Hypothalamus (tissue), 51 donors: ENCODE data around the gene OR52N4.
"Not testable (repeated sequence)": the region's sequence is repeated elsewhere in the genome, so short reads cannot be mapped to it uniquely, and the experiment has no call there.

ENCODE experiments used
- DNase-seq, 51 donors: peaks; one replicate each; lab custom pipeline; 2025; lab: John Stamatoyannopoulos, UW

The OR52N4 gene

GRCh38 chr11:5753943-5754342 is at the start of gene OR52N4:
TSS of gene OR52N4 (plus strand) at chr11:5754243. CDS start at chr11:5754741, 498 bp downstream.
- DNase-seq = no peak

DNA sequence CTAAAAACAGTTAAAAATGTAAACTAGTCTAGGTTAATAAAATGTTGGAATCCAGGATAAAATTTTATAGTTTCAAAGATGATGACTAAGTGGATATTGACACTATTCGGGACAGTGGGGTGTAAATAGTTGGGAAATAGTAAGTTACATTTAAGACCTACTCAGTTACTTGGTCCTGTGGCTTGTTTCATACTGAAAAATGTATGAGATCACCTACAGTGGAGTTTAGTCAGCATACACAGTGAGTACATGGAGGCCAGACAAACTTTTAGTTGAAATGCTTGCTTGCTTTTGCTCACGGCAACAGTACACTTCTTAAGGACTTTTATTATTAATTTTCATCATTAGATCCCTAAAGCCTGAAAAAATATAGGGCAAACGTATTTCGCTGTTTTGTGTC is 48.4 kb upstream of the OR52N4 start:
- no peak for DNase-seq

DNA sequence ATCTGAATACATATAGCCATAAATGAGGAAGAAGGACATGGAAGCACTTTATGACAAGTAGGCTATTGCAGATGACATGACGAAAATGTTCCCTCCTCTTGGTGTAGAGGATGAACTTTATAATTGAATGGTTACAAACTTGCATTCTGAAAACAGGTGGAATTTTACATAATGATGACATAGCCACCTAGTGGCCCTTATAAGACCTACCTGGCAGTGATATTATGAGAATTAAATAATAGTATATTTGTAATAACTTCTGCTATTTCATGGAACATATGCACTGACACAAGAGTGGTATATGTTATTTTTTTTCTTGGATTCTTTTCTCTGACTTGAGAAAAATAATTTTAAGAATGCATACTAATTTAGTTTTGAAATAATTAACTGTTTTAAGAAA is 41.5 kb upstream of the OR52N4 start:
- DNase-seq = no peak

- no peak for DNase-seq
Measured at GRCh38 chr11:5713695-5714094, 40.3 kb upstream of the OR52N4 start.

- not testable (repeated sequence) for DNase-seq
Measured at GRCh38 chr11:5716518-5716917, 37.5 kb upstream of the OR52N4 start.

DNA sequence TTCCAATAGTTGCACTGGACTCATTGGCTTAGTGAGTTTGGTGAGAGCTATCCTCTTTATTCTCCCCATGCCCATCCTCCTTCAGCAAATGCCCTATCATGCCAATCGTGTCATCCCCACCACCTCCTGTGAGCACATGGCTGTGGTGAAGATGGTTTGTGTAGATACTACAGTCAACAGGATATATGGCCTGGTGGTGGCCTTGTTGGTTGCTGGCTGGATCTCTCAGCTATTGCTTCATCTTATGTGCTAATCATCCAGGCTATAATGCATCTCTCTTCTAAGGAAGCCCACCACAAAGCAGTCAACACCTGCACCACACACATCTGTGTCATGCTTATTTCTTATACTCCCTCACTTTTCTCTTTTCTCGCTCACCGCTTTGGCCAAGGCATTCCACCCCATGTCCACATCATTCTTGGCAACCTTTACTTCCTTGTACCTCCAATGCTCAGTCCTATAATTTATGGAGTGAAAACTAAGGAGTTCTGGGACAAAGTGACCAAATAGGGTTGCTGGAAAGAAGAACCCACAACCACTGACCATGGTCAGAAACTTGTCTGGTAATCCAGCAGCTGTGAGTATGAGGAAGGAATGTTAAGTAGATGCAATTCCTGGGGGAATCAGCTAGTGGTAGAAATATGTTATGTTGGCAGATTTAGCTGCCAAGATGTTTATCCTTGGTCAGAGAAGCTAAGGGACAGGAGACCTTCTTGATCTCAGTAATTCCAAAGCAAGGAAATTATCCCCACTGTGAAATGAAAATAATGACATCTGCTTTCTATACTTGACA is 34.1 kb upstream of the OR52N4 start:
- DNase-seq = no peak

GRCh38 chr11:5722622-5723021 is 31.4 kb upstream of the OR52N4 start:
- no peak for DNase-seq

GRCh38 chr11:5726351-5726750 is 27.7 kb upstream of the OR52N4 start:
- DNase-seq = no peak

DNA sequence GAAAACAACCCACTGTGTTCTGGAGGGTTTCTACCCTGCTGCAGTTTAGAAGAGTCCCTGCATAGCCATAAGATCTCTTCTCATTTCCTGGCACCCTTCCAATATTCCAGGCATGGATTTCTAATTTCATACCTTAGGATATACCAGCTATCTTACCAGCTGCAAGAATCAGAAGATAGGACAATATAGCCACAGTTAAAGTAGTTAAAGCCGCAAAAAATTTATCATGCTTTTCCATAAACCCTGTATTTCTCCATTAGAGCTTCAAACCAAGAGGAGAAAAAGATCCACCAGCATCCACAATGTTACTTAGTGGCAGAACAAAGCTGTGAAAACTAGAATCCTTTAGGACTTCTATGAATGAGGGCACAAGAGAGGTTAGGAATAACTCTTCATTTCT is 26.4 kb upstream of the OR52N4 start:
- no peak for DNase-seq

DNA sequence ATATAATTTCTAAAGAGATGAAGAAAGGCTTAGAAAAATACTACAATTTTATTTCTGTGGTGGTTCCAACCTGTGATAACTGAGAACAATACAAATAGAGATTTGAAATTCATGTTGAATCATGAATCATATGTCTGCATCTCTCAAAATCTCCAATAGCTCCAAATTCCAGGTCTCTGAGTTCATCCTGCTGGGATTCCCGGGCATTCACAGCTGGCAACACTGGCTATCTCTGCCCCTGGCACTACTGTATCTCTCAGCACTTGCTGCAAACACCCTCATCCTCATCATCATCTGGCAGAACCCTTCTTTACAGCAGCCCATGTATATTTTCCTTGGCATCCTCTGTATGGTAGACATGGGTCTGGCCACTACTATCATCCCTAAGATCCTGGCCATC is 17.6 kb upstream of the OR52N4 start, which contains the start of gene OR56B1:
OR56B1 (plus strand) TSS at position 53 of the 400 bp plus-strand sequence; CDS start at position 122, 69 bp downstream.
- DNase-seq = no peak

DNA sequence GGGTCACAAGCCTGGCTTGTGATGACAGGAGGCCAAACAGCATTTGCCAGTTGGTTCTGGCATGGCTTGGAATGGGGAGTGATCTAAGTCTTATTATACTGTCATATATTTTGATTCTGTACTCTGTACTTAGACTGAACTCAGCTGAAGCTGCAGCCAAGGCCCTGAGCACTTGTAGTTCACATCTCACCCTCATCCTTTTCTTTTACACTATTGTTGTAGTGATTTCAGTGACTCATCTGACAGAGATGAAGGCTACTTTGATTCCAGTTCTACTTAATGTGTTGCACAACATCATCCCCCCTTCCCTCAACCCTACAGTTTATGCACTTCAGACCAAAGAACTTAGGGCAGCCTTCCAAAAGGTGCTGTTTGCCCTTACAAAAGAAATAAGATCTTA is 17.0 kb upstream of the OR52N4 start:
- no peak for DNase-seq

DNA sequence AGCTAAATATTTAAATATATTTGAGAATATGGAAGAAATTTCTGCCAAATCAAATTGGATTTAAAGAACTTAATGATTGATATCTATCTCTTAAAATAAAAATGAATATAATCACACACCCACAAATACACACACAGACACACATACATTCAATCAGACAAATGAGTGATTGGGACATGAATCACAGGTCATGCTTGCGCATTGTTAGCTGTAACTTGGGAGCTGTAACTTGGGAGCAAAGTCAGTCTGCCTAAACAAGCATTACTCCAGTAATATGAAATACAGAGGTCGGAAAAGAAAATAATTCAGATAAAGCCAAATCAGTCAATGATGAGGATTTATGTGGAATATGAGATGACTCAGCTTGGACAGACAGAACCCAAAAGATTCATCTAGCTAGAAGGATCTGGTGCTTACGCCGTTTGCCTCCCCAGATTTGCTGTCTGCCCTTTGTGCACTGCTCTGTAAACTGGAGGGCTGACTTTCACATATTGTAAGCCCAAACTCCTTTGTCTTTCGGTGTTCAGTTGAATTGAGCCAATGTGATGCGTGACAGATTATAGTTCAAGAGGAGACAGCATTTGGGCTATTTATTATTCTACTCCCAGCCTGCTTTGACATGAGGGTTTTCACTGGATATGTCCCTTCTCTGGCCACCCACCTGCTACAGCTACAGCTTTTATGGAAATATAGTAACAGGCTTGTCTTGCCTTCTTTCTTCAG is 16.2 kb upstream of the OR52N4 start:
- DNase-seq = no peak

- DNase-seq = no peak
Measured at GRCh38 chr11:5738431-5738830, 15.6 kb upstream of the OR52N4 start.

DNA sequence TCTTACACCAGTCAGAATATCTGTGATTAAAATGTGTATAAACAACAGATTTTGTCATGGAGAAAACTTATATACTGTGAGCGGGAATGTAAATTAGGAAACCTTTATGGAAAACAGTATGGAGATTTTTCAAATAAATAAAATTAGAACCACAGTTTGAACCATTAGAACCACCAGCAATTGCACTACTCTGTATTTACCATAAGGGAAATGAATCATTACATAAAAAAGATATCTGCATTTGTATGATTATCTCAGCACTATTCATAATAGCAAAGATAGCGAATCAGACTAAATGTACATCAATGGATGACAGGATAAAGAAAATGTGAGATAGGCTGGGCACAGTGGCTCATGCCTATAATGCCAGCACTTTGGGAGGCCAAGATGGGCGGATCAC is 7.4 kb upstream of the OR52N4 start:
- no peak for DNase-seq

GRCh38 chr11:5749836-5750235 is 4.2 kb upstream of the OR52N4 start:
- no peak for DNase-seq

DNA sequence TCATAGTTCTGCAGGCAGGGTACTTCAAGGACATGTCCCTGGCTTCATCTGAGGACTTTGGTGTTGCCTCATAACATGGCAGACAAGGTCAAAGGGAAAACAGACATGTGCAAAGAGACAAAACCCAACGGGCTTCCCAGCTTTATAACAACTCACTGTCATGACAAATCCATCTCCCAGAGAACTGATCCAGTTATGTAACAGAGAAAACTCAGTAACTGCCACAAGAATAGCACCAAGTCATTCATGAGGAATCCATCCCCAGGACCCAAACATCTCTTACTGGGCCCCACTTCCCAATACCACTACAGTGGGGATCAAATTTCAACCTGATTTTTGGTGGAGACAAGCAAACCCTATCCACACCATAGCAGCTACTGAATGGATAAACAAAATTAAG is 13.0 kb downstream of the OR52N4 start:
- no peak for DNase-seq

GRCh38 chr11:5783255-5783654 is 29.2 kb downstream of the OR52N4 start, which contains the start of gene OR52N5:
TSS of gene OR52N5 (minus strand) at chr11:5783355. CDS start at chr11:5778634, 4,721 bp downstream.
- no peak for DNase-seq

DNA sequence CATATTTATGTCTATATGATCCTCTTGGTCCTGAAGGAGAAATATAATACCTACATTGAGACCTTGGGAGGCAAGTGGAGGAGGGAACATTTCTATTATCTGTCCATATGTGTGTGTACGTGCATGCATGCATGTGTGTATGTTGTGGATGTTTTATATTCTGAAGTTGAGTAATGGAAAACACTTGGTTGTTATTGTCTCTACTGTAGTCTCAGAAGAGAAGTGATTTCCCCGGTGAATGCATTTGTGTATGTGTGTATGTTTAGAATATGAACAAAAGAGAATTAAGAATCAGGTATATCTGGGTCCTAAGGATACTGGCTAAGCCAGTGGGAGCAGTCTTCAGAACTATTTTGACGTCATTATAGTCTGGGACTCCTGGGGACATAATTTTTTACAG is 37.1 kb downstream of the OR52N4 start, which contains the start of gene OR52N1:
OR52N1 (minus strand) TSS at position 101 of the 400 bp plus-strand sequence. CDS start 2,449 bp downstream, outside the sequence.
- DNase-seq = no peak

DNA sequence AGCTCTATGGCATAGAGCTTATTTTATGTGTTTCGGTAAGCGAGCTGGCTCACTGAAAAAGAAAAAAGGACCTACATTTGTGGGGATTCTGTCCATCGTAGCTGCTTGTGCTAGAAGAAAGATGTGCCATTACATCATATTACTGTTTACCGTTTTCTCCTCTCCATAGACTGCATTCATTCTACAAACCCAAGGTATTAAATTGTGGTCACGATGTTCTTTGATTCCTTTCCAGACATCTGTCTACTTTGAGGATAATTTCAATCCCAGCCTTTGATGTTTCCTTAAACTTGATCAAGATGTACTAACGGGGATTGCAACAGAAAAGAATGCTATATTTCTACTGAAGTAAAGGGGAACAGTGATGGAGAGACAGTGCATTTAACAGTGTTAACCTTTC is 42.5 kb downstream of the OR52N4 start:
- no peak for DNase-seq

DNA sequence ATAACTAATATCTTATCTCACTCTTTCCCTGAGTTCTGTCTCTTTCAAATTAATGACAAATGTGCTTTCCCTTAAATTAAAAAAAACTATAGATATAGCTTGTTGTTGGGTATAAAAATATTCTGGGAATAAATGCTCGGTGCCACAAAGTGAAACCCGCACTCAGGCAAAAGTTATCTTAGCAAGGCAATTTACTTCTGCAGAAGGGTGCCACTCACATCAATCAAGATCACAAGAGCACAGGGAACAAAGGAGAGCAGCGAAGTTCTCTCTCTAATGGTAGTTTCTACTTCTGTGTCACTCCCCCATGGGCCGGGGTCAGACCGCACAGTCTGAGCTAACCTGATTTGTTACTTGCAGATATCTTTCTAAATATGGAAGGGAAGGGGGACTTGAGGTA is 49.9 kb downstream of the OR52N4 start:
- DNase-seq = no peak
